Muscle of leg (tissue), 11 donors: Measurements from ENCODE around the gene GABBR2. TPM values are rescaled to one million over a fixed set of nuclear protein-coding genes. Genes with fewer than 3 reads are reported as not detected.
"Not testable (repeated sequence)": the region's sequence is repeated elsewhere in the genome, so short reads cannot be mapped to it uniquely, and the experiment has no call there.

ENCODE experiments used
- DNase-seq: peaks from one replicate; pipeline ENCODE4 v3.0.0; 2013
- H3K27ac ChIP-seq: one replicate; pipeline ENCODE4 v1.5.1; 2013; ENCODE audit warnings: mild to moderate bottlenecking, low read length, control low read depth
- H3K27me3 ChIP-seq: one replicate; pipeline ENCODE4 v1.6.1; 2013; ENCODE audit warnings: low read length; ENCODE audit not compliant: control insufficient read depth, insufficient read depth
- H3K36me3 ChIP-seq: one replicate; pipeline ENCODE4 v1.6.1; 2013; ENCODE audit warnings: low read length; ENCODE audit not compliant: control insufficient read depth, insufficient read depth
- H3K4me1 ChIP-seq: one replicate; pipeline ENCODE4 v1.6.1; 2013; ENCODE audit warnings: low read length; ENCODE audit not compliant: control insufficient read depth, insufficient read depth
- H3K4me3 ChIP-seq: one replicate; pipeline ENCODE4 v1.5.1; 2013; ENCODE audit warnings: low read length, control low read depth
- H3K9me3 ChIP-seq: replicated peaks from 2 replicates; pipeline ENCODE4 v1.6.1; 2013; ENCODE audit warnings: low read depth, low read length; ENCODE audit not compliant: control insufficient read depth
- WGBS: methylation state at CpG from one replicate; pipeline ENCODE4 v1.1.5; 2013; ENCODE audit warnings: missing lambda C conversion rate; ENCODE audit not compliant: insufficient coverage; 5-methylcytosine and 5-hydroxymethylcytosine counted together
- polyA plus RNA-seq, 8 donors: library from polyadenylated mRNA; unstranded; fragments of 120-200 nt; gene quantifications; one replicate each; pipeline versions ENCODE4 v1.2.1 to v1.2.3, GENCODE V29; 2013; ENCODE audit warnings: inconsistent platforms in 1 of 8, low replicate concordance in 1 of 8; ENCODE audit not compliant: insufficient read length in 8 of 8, insufficient read depth in 1 of 8
- total RNA-seq: library from RNA; stranded (reverse); fragments of 120-200 nt; gene quantifications from one replicate; pipeline ENCODE4 v1.2.4, GENCODE V29; 2013

The GABBR2 gene
- total and polyA plus RNA-seq, 9 donors, result 0.35 to 1.6 (median 0.89) TPM

DNA sequence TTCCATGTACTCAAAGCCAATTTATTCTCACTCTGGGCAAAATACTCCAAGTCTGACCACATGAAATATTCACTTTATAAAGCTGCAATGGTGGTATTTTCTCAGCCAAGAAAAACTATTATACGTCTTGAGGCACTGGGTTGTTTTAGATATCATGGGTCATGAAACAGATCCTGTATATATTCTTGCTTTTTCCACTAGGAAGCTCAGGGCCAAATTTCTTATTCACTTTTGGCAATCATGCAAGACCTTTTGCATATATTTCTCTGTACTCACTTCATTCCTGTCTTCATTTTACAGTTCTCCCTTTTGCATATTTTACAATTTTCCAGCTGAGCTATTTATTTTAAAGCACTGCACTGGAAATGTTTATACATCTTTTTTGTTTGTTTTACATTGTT lies 49.8 kb downstream of the GABBR2 start:
- DNase-seq, result peak; percentile 89
- Histone ChIP-seq H3K4me3 (no peak overlapping the region), H3K4me1 (peaks cover 7% of the 10 kb centered on the region), H3K27ac (peak overlapping the region; percentile 64), H3K27me3 (no peaks in the 10 kb centered on the region), H3K36me3 (no peaks in the 10 kb centered on the region), H3K9me3 (no peaks in the 10 kb centered on the region)
- no CpG with 5 or more reads among the region's 1 CpG for WGBS

DNA sequence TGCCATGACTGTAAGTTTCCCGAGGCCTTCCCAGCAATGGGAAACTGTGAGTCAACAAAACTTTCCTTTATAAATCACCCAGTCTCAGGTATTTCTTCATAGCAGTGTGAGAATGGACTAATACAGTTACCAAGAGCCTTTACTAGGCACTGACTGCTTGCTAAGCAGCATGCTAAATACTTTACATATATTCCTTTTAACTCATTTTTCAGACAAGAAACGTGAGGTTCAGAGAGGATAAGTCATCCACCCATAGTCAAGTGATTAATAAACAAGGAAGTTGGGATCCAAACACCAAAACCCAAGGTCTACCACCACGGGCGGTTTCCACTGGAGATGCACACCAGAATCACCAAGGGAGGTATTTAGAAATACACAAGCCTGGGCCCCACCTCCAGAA lies 50.8 kb downstream of the GABBR2 start:
- DNase-seq, result no peak
- Histone ChIP-seq H3K4me3 (no peak overlapping the region), H3K36me3 (no peaks in the 10 kb centered on the region), H3K4me1 (peaks cover 7% of the 10 kb centered on the region), H3K27me3 (peaks cover 2% of the 10 kb centered on the region), H3K27ac (no peak overlapping the region), H3K9me3 (no peaks in the 10 kb centered on the region)
- WGBS, result 100% methylated on average over 1 of the region's 4 CpGs

DNA sequence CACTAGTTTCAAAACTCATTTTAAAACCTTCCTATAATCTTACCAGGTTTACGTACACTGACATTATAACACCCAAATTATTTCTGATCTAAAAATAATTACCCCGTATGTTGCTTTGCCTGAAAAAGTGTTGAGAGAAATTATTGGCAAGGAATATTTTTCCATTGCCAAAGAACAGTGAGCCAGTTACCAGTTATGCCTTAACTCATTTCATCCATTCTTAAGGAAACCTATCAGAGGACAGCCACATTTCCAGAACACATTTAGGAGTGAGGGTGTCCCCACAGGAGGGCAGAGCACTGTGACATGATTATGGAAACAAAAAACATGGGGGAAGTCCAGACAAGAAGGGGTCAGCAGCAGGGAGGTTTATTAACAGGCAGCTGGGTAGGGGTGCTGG lies 52.2 kb downstream of the GABBR2 start:
- WGBS, result no CpG with 5 or more reads among the region's 2 CpGs
- no peak overlapping the region for H3K27ac ChIP-seq
- DNase-seq, result peak; percentile 15
- H3K9me3 ChIP-seq, result no peaks in the 10 kb centered on the region
- H3K36me3 ChIP-seq, result no peaks in the 10 kb centered on the region
- no peak overlapping the region for H3K4me3 ChIP-seq
- peaks cover 8% of the 10 kb centered on the region for H3K27me3 ChIP-seq
- H3K4me1 ChIP-seq, result peaks cover 7% of the 10 kb centered on the region

DNA sequence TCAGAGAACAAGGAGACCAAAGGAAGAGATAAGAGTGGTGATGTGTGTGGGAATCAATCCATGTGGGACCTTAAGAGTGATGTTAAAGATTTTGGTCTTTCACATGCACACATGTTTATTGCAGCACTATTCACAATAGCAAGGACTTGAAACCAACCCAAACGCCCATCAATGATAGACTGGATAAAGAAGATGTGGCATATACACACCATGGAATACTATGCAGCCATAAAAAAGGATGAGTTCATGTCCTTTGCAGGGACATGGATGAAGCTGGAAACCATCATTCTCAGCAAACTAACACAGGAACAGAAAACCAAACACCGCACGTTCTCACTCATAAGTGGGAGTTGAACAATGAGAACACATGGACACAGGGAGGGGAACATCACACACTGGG lies 53.3 kb downstream of the GABBR2 start:
- H3K27me3 ChIP-seq, DNase-seq, H3K9me3 ChIP-seq, H3K36me3 ChIP-seq, H3K4me1 ChIP-seq, H3K4me3 ChIP-seq, H3K27ac ChIP-seq: not testable (repeated sequence)
- no CpG with 5 or more reads among the region's 3 CpGs for WGBS

DNA sequence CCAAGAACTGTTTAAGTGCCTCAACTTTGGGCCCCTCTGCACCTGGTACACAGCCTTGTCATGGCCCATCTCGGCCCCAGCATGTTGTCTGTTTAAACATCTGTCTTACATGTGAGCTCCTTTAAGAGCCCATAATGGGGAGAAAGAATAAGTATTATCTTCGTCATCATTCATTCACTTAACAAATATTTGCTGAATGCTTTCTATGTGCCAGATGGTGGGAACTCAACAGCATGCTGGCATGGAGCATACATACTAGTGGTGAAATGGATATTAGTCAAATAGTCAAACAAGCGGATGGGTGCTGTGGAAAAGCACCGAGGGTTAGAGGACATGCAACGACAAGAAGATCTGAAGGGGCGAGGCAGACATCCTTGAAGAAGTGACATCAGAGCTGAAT lies 54.5 kb downstream of the GABBR2 start:
- DNase-seq, result no peak
- Histone ChIP-seq H3K4me1 (peaks cover 7% of the 10 kb centered on the region), H3K27ac (no peak overlapping the region), H3K27me3 (peaks cover 10% of the 10 kb centered on the region), H3K36me3 (no peaks in the 10 kb centered on the region), H3K9me3 (no peaks in the 10 kb centered on the region), H3K4me3 (no peak overlapping the region)
- 94% methylated on average over 4 of the region's 6 CpGs for WGBS

DNA sequence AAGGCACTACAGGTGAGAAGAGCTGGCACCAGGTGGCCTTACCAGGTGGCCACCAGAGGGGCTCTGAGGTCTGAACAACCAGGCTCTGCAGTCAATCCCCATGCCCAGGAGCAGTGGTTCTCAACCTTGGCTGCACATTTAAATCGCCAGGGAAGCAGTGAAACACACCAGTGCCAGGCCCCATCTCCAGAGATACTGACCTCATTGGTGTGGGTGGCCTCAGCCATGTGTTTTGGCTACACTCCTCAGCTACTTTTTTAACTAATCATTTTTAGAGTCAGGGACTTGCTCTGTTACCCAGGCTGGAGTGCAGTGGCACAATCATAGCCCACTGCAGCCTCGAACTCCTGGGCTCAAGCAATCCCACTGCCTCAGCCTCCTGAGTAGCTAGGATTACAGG lies 56.0 kb downstream of the GABBR2 start:
- no peak overlapping the region for H3K27ac ChIP-seq
- no peak overlapping the region for H3K4me3 ChIP-seq
- peaks cover 13% of the 10 kb centered on the region for H3K27me3 ChIP-seq
- WGBS, result 83% methylated on average over 1 of the region's 2 CpGs
- DNase-seq, result no peak
- H3K4me1 ChIP-seq, result peaks cover 3% of the 10 kb centered on the region
- H3K9me3 ChIP-seq, result no peaks in the 10 kb centered on the region
- H3K36me3 ChIP-seq, result no peaks in the 10 kb centered on the region

DNA sequence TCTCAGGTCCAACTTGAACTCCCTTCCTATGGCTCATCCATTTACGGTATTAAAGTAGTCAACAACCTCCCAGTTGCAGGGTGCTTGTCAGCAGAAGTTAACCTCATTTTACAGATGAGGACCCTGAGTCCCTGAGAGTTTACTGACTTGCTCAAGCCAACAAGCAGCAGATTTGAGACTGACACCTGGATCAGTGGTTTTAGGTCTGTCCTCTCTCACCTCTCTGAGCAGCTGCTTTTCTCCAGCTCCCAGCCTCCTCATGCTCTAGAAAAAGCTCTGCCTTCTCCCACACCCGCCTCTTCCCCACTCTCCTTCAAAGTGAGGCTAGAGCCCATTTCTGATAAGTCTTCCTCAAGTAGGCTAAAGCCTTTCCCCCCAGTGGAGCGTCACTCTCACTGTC lies 56.4 kb downstream of the GABBR2 start:
- Histone ChIP-seq H3K4me1 (peaks cover 3% of the 10 kb centered on the region), H3K27me3 (peaks cover 13% of the 10 kb centered on the region), H3K36me3 (no peaks in the 10 kb centered on the region), H3K4me3 (no peak overlapping the region), H3K27ac (no peak overlapping the region), H3K9me3 (no peaks in the 10 kb centered on the region)
- no peak for DNase-seq
- WGBS, result 94% methylated on average over 3 of the region's 3 CpGs

DNA sequence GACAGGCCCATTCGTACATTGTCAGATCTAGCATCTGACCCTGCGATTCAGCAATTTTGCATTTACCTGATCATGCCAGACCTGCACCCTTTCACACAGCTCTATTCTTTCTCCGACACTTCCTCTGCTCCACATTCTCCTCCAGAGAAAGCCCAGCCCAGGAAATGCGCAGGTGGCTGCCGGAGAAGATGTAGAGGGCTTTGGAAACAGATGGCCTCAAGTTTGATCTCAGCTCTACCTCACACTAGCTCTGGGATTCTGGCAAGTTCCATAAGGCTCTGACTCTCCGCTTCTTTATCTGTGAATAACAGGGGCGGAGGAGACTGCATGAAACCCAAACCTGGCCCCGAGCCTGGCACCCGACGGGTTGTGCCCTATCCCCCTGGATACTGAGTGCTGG lies 61.5 kb downstream of the GABBR2 start:
- 100% methylated on average over 1 of the region's 10 CpGs for WGBS
- Histone ChIP-seq H3K27ac (no peak overlapping the region), H3K36me3 (no peaks in the 10 kb centered on the region), H3K4me1 (no peaks in the 10 kb centered on the region), H3K4me3 (no peak overlapping the region), H3K27me3 (peaks cover 6% of the 10 kb centered on the region), H3K9me3 (no peaks in the 10 kb centered on the region)
- no peak for DNase-seq

DNA sequence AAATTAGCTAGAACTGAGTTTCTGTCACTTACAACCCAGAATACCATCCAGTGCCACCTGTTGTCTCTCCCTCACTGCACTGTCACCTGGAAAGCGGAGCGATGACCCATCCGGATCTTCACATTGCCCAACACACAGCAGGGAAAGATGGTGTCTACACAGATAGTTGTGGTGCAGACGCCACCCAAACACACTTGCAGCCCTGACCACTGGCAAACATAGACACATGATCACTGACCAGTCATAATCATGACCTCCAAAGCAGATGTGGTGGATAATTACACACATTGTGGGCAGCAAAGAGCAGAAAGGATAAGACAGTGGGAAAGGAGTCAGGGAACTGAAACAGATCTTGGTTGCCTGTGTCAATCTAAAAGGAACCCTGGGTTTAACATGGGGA lies 64.7 kb downstream of the GABBR2 start:
- no peak for DNase-seq

DNA sequence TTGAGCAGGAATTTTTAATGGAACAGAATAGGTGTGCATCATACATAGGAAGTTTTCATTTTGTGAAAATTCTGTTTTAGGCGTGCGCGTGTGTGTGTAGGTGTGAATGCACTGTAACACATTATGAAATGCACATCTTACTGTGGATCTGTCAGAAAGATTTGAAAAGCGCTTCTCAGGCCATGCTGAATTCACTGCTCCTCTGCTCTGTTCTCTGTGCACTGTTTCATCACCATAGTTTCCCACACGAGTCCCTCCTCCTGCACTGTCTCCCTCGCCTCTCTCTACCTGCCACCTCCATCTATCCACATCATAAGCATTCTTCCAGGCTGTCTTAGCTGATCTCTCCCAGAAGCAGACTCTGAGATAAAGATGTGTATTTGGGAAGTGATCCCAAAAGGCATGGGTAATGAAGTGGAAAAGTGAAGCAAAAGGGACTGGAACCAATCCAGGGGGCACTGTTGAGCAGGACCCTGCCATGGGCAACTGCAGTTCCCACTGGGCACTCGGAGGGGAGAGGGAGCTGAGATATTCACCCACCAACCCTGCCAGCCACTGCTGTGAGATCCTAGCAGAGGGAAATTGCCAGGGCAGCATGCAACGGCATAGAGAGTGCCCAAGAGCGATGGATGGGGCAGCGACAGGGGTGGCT lies 65.9 kb downstream of the GABBR2 start:
- H3K36me3 ChIP-seq, result no peaks in the 10 kb centered on the region
- 71% methylated on average over 5 of the region's 10 CpGs for WGBS
- H3K27me3 ChIP-seq, result peaks cover 5% of the 10 kb centered on the region
- no peak overlapping the region for H3K27ac ChIP-seq
- H3K4me3 ChIP-seq, result no peak overlapping the region
- H3K4me1 ChIP-seq, result no peaks in the 10 kb centered on the region
- no peak for DNase-seq
- no peaks in the 10 kb centered on the region for H3K9me3 ChIP-seq

More for the DNA sequence above, 64.7 kb downstream of the GABBR2 start:
- no peaks in the 10 kb centered on the region for H3K36me3 ChIP-seq
- H3K4me3 ChIP-seq, result no peak overlapping the region
- H3K9me3 ChIP-seq, result no peaks in the 10 kb centered on the region
- no peaks in the 10 kb centered on the region for H3K4me1 ChIP-seq
- H3K27ac ChIP-seq, result no peak overlapping the region
- peaks cover 8% of the 10 kb centered on the region for H3K27me3 ChIP-seq
- WGBS, result 80% methylated on average over 1 of the region's 4 CpGs

DNA sequence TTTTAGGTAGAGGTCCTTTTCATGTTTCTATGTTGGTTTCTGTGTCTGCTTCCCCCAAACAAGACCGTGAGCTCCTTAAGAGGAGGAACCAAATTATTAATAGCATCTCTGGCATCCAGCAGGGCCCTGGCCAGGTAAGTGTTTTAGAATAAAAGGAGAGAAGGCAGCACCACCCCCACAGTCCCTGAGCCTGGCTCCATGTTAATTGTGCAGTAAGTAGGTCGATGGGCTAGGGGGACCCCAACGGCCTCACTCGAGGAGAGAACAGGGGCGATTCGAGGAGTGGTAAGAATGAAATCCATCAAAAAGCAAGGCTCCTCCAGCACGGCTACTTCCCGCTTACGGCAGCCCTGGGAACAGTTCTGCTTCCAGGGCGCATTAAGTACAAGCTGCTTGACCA lies 67.0 kb downstream of the GABBR2 start:
- Histone ChIP-seq H3K27ac (no peak overlapping the region), H3K4me1 (no peaks in the 10 kb centered on the region), H3K4me3 (no peak overlapping the region), H3K9me3 (no peaks in the 10 kb centered on the region), H3K27me3 (peaks cover 5% of the 10 kb centered on the region), H3K36me3 (no peaks in the 10 kb centered on the region)
- DNase-seq, result peak; percentile 22
- WGBS, result 83% methylated on average over 2 of the region's 10 CpGs
